ENCODE measurements around the gene DOHH. TPM values are rescaled to one million over a fixed set of nuclear protein-coding genes. Genes with fewer than 3 reads are reported as not detected.

The DOHH gene
- total and polyA plus RNA-seq, 8 donors: 0.45 to 21.7 (median 13.6) TPM; not detected in 1

DNA sequence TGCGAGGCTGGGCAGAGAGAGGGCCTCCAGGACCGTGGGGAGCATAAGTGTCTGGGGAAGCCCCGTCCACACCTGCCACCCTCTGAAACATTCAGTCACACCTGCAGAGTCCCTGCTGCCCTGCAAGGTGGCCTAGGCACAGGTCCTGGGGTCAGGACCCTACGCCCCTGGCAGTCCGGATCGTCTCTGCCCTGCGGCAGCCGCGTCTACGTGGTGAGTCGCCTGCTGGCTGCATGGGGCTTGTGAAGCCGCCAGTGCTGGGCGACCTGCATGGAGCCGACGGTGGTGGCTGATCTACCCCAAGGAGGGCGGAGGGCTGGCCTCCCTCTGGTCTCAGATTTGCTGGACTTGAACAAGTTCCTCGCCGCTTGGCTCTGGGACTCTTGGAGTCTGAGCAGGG lies 18.7 kb upstream of the DOHH start:
- TF ChIP-seq POLR2AphosphoS5 (IDR thresholded peaks at IDR 0.05): no peak
- no peak for TF ChIP-seq EP300 (IDR thresholded peaks at IDR 0.05)
- TF ChIP-seq POLR2A (IDR thresholded peaks at IDR 0.05): no peak
- TF ChIP-seq, protein P1, sequence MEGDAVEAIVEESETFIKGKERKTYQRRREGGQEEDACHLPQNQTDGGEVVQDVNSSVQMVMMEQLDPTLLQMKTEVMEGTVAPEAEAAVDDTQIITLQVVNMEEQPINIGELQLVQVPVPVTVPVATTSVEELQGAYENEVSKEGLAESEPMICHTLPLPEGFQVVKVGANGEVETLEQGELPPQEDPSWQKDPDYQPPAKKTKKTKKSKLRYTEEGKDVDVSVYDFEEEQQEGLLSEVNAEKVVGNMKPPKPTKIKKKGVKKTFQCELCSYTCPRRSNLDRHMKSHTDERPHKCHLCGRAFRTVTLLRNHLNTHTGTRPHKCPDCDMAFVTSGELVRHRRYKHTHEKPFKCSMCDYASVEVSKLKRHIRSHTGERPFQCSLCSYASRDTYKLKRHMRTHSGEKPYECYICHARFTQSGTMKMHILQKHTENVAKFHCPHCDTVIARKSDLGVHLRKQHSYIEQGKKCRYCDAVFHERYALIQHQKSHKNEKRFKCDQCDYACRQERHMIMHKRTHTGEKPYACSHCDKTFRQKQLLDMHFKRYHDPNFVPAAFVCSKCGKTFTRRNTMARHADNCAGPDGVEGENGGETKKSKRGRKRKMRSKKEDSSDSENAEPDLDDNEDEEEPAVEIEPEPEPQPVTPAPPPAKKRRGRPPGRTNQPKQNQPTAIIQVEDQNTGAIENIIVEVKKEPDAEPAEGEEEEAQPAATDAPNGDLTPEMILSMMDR (IDR thresholded peaks at IDR 0.05): no peak

DNA sequence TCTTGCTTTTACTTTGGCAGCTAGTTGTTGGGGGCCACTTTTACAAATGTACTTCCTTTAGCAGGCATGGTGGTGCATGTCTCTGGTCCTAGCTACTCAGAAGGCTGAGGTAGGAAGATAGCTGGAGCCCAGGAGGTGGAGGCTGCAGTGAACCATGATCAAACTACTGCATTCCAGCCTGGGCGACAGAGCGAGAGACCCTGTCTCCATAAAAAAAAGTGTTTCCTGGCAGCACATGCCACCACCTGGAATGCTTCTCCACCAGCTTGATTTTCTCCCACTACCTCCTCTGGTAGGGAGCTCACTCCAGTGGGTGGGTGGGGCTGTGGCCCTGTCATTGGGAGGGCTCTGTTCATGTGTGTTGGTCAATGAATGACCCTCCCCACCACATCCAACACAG lies 18.2 kb upstream of the DOHH start:
- Histone ChIP-seq H3K4me3 (no peak overlapping the region), H3K36me3 (peaks cover 8 to 55% (median 52%) of the 10 kb centered on the region in 4 donors), H3K9me3 (no peaks in the 10 kb centered on the region), H3K27me3 (no peaks in the 10 kb centered on the region), H3K27ac (no peak overlapping the region), H3K4me1 (peaks cover 10 to 60% (median 33%) of the 10 kb centered on the region in 4 donors)
- WGBS, 5 donors: 76 to 92% (median 87%) methylated on average over 2 of the region's 2 CpGs
- DNase-seq: no peak
- TF ChIP-seq POLR2A (IDR thresholded peaks at IDR 0.05) (no peak), POLR2AphosphoS5 (IDR thresholded peaks at IDR 0.05) (no peak), EP300 (IDR thresholded peaks at IDR 0.05) (no peak)
- TF ChIP-seq, protein P1 (IDR thresholded peaks at IDR 0.05): no peak
- intact Hi-C loops (cut with DNase I; ENCODE audit: low total_unique reads): no loop called here

More for the DNA sequence above, 18.7 kb upstream of the DOHH start:
- 73 to 93% (median 83%) methylated on average over 7 to 18 of the region's 18 CpGs for WGBS, 5 donors
- no peaks in the 10 kb centered on the region for H3K27me3 ChIP-seq
- DNase-seq: no peak
- H3K9me3 ChIP-seq: no peaks in the 10 kb centered on the region
- intact Hi-C loops (cut with DNase I; ENCODE audit: low total_unique reads): no loop called here
- H3K36me3 ChIP-seq: peaks cover 13 to 56% (median 55%) of the 10 kb centered on the region in 4 donors
- H3K27ac ChIP-seq: no peak overlapping the region
- no peak overlapping the region for H3K4me3 ChIP-seq
- peaks cover 10 to 55% (median 33%) of the 10 kb centered on the region in 4 donors for H3K4me1 ChIP-seq

DNA sequence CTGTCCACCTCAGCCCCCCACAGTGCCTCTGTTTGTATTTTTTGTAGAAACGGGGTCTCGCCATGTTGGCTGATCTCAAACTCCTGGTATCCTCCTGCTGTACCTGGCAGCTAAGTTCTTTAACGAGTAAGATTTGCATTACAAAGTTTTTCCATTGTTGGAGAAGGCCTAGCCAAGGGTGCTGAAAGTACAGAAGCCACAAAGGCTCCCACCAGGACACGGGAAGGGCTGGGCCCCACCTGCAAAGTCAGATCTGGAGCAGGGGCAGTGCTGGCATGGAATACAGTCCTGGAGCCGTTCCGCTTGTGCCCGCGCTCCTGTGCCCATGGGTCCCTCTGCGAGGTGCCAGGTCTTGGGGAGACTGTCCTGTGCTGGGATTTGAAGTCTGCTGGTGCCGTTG lies 17.8 kb upstream of the DOHH start:
- TF ChIP-seq POLR2AphosphoS5 (IDR thresholded peaks at IDR 0.05): no peak
- no peak for TF ChIP-seq POLR2A (IDR thresholded peaks at IDR 0.05)
- no peak for TF ChIP-seq EP300 (IDR thresholded peaks at IDR 0.05)
- DNase-seq: no peak
- peaks cover 14 to 63% (median 35%) of the 10 kb centered on the region in 4 donors for H3K4me1 ChIP-seq
- no peaks in the 10 kb centered on the region for H3K27me3 ChIP-seq
- no peak overlapping the region for H3K4me3 ChIP-seq
- intact Hi-C loops (cut with DNase I; ENCODE audit: low total_unique reads): no loop called here
- no peaks in the 10 kb centered on the region for H3K9me3 ChIP-seq
- H3K27ac ChIP-seq: no peak overlapping the region
- peaks cover 4 to 52% (median 50%) of the 10 kb centered on the region in 4 donors for H3K36me3 ChIP-seq
- WGBS, 5 donors: 70 to 84% (median 80%) methylated on average over 4 to 10 of the region's 10 CpGs

DNA sequence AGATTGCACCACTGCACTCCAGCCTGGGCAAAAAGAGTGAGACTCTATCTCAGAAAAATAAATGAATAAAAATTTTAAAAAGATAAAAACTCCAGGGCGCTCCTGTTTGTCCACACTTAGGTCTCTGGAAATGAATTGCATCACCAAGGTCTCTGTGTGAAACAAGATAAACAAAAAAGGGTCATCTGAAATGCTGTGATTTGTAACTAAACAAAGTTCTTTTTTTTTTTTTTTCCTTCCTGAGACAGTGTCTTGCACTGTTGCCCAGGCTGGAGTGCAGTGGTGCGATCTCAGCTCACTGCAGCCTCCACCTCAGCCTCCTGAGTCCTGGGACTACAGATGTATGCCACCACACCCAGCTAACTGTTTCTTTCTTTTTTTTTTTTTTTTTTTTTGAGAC lies 17.2 kb upstream of the DOHH start:
- H3K27me3 ChIP-seq: no peaks in the 10 kb centered on the region
- 75 to 91% (median 77%) methylated on average over 2 of the region's 2 CpGs for WGBS, 5 donors
- H3K4me3 ChIP-seq: no peak overlapping the region
- peaks cover 19 to 69% (median 38%) of the 10 kb centered on the region in 4 donors for H3K4me1 ChIP-seq
- peaks cover 0 to 46% (median 43%) of the 10 kb centered on the region in 4 donors for H3K36me3 ChIP-seq
- no peak overlapping the region for H3K27ac ChIP-seq
- TF ChIP-seq POLR2A (IDR thresholded peaks at IDR 0.05) (no peak), POLR2AphosphoS5 (IDR thresholded peaks at IDR 0.05) (no peak), EP300 (IDR thresholded peaks at IDR 0.05) (no peak)
- TF ChIP-seq, protein P1 (IDR thresholded peaks at IDR 0.05): no peak
- no peaks in the 10 kb centered on the region for H3K9me3 ChIP-seq
- intact Hi-C loops (cut with DNase I; ENCODE audit: low total_unique reads): no loop called here
- DNase-seq: no peak

DNA sequence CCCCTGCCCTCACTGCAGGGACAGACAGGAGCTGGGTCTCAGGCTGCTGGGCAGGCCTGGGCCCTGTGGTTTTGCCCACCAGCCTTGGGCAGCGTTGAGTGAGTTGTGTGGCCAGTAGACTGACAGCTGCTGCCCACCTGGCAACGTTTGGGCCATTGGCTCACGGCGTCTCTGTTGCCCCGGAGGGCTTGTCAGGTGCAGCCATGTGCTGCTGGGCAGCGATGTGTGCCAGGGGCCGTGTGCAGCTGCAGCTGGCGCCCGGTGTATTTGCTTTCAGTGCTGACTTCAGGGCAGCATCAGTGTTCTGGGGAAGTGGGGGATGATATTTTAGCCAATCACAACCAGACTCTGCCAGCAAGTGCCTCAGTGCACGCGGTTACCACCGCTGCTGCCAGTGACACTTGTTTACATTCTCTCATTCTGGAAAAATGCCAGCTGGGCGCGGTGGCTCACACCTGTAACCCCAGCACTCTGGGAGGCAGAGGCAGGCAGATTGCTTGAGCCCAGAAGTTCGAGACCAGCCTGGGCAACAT lies 16.3 kb upstream of the DOHH start:
- H3K4me1 ChIP-seq: peaks cover 19 to 78% (median 46%) of the 10 kb centered on the region in 4 donors
- H3K9me3 ChIP-seq: no peaks in the 10 kb centered on the region
- intact Hi-C loops (cut with DNase I; ENCODE audit: low total_unique reads): no loop called here
- no peak overlapping the region for H3K27ac ChIP-seq
- no peaks in the 10 kb centered on the region for H3K27me3 ChIP-seq
- no peak for TF ChIP-seq POLR2AphosphoS5 (IDR thresholded peaks at IDR 0.05)
- no peak overlapping the region for H3K4me3 ChIP-seq
- H3K36me3 ChIP-seq: peaks cover 0 to 44% (median 36%) of the 10 kb centered on the region in 4 donors
- peak; percentile 67 to 68 for DNase-seq
- 36 to 56% (median 40%) methylated on average over 10 to 15 of the region's 15 CpGs for WGBS, 5 donors

All from stomach (tissue), 9 donors.